GOT3 (cell line): ENCODE results near the gene FGF22.

Source experiments
- DNase-seq: peaks from one replicate; lab custom pipeline; 2025; ENCODE audit warnings: mixed read lengths; lab: John Stamatoyannopoulos, UW

The FGF22 gene

GRCh38 chr19:679418-680286 lies 40.0 kb downstream of the FGF22 start:
- DNase-seq = no peak

- DNase-seq = peak; percentile 94
Measured at GRCh38 chr19:680287-681028, 40.8 kb downstream of the FGF22 start.

- no peak for DNase-seq
Measured at GRCh38 chr19:681029-682019, 41.6 kb downstream of the FGF22 start.

GRCh38 chr19:682678-683320 lies 43.1 kb downstream of the FGF22 start:
- DNase-seq = no peak

- DNase-seq = no peak
Measured at GRCh38 chr19:685454-685931, 45.8 kb downstream of the FGF22 start.

GRCh38 chr19:686589-687297 lies 47.1 kb downstream of the FGF22 start:
- no peak for DNase-seq

GRCh38 chr19:687569-688166 lies 48.0 kb downstream of the FGF22 start:
- DNase-seq = no peak

- DNase-seq = no peak
Measured at GRCh38 chr19:688214-688613, 48.5 kb downstream of the FGF22 start.

- no peak for DNase-seq
Measured at GRCh38 chr19:688992-689391, 49.3 kb downstream of the FGF22 start.

- DNase-seq = no peak
Measured at GRCh38 chr19:690203-690602, 50.5 kb downstream of the FGF22 start.
